NT2/D1 (cell line): ENCODE results near the gene PCYT2.

Experiments
- SUZ12 ChIP-seq: IDR thresholded peaks from 2 replicates; pipeline ENCODE4 v1.6.1; 2011; ENCODE audit not compliant: insufficient read length, insufficient read depth; ENCODE audit errors: extremely low read depth
- YY1 ChIP-seq: IDR thresholded peaks from 2 replicates; pipeline ENCODE4 v1.6.1; 2011; ENCODE audit not compliant: insufficient read length, insufficient read depth
- ZNF274 ChIP-seq: IDR thresholded peaks from 2 replicates; pipeline ENCODE4 v1.6.1; 2011; ENCODE audit warnings: mild to moderate bottlenecking, low read depth, low read length

DNA sequence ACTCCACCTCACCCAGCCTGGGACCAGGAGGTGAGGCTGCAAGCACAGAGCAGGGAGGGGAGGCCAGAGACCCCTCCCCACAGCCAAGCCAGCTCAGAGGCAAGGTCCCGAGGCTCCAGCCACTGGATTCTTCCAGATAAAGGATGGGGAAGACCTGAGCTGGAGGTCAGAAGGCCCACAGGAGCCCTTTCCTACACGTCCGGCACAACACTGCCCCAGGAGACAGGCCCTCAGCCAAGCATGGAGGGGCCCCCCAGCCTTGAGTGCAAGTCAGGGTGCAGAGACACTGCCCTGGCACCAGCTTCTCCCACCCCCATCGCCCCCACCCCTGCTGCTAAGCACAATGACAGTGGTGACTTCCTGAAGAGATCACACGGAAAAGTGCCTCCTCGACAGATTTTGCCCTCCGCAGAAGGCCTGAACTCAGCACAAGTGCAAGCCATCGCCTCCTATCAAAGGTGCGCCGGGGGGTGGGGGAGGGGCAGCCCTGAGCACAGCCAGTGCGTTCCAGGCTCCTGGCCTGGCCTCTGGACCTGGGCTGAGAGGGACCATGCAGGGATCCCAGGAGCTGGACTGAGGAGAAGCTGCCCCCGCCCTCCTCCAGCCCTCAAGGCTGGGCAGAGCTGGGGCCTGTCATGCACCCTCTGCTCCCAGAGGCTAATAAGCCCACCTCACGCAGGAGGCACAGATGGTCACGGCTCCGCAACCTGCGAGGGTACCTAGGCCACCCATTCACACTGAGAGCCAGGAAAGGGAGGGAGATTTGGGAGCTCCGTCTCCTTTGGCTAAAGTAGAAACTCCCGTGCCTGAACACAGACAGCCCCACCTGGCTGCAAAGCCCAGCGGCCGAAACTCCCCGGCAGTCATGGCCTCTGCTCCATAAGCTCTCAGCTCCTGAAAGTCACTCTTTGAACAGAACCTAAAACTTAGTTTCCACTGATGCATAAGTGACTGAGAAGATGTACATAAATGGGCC lies 13.6 kb upstream of the PCYT2 start:
- TF ChIP-seq YY1 (no peak), ZNF274 (no peak), SUZ12 (no peak)
